CD4-positive, alpha-beta T cell treated with Interleukin-12 subunit alpha and Interleukin-12 subunit beta, for 1 hour (primary cell): ENCODE data around the gene DAPL1.
"Not testable (repeated sequence)": the region's sequence is repeated elsewhere in the genome, so short reads cannot be mapped to it uniquely, and the experiment has no call there.

Experiments
- DNase-seq: peaks from one replicate; pipeline ENCODE4 v3.0.0-alpha.2; 2020

DAPL1 gene

DNA sequence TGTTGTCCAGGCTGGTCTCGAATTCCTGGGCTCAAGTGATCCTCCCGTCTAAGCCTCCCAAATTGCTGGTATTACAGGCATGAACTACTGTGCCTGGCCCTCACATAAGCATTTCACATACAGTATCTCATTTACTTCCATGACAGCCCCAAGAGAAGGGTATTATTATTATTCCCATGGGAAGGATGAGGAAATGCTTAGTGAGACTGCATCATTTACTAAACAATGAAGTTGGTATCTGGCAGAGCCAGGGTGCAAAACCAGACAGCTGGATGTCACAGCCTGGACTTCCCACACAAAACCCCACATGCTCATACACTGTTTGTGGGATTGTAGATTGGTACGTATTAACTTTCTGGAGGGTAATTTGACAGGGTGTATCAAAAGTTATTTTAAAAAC, 29.9 kb downstream of the DAPL1 start:
- no peak for DNase-seq

- no peak for DNase-seq
Measured at GRCh38 chr2:158826965-158827364, 31.8 kb downstream of the DAPL1 start.

DNA sequence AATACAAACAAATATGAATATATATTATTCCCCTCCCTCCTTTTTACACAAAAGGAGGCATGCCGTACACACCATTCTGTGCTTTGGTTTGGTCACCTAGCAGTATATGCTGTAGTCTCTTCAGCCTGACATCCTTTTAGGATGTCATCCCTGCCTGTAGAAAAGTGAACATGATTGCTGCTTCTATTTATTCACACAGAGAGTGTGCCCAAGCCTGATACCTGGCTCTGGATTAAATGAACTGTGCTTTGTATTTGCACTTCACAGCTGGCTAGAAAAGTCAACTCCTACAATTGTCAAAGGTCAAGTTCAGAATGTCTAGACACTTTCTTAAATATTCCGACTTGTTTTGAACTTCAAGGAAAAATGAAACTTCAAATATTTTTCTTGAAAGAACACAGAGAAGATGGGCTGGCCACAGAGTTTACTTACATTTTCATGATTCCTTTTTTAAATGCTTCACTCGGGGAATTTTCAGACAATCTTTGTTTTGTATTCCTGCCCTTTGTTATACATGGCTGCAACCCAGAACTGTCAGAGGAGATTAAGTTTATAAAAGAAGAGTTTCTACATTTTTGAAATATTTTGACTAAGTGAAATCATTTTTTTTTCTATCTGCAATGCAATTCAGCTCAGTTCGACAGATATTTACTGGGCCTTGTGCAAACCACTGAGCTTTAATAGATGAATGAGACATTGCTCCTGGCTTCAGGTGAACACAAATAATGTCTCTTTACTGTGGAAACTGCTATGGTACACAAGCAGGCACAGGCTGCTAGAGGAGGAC, 33.5 kb downstream of the DAPL1 start:
- DNase-seq: no peak

DNA sequence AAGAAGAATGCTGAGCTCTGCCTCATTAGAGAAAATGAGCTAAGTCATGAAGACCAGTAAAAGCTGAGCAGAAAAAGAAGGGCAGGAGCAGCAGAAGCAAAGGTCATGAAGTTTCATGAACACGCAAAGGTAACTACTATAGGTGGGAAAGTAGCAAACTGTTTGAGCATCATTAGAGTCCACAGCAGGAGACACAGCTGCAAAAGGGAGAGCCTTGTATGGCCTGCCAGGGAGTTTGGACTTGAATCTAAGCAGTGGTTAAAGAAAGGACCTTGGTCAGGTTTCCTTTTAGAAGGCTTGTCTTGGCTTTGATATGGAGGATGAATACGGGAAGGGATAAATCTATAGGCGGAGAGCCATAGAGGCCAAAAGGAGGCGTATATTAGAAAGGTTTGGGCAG, 34.0 kb downstream of the DAPL1 start:
- no peak for DNase-seq

DNA sequence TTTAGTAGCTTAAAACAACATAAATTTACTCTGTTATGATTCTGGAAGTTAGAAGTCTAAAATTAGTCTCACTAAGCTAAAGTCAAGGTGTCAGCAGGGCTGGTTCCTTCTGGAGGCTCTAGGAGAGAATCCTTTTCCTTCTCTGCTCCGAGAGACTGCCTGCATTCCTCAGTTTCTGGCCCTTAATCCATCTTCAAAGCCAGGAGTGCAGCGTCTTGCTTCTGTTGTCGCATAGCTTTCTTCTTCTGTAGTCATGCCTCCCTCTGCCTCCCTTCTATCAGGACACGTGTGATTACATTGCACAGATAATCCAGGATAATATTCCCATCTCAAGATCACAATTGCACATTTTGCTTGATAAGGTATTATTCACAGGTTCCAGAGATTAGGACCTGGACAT, 35.1 kb downstream of the DAPL1 start:
- DNase-seq: no peak

DNA sequence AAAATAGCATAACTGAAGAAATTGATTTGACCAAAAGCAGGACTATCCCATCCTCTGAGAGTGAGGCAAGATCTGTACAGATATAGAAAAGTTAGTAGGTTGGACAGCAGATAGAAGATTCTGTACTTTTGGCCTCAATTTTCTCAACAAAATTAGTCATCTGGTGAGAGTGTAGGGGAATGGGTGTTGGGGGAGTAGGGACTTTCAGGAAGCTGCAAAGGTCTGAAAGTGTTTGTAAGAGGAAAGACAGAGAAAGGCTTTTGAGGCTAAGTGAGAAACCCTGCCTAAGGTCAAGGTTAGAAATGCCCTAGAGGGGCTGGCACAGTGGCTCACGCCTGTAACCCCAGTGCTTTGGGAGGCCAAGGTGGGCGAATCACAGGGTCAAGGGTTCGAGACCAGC, 40.3 kb downstream of the DAPL1 start:
- DNase-seq: no peak

- no peak for DNase-seq
Measured at GRCh38 chr2:158837645-158838044, 42.5 kb downstream of the DAPL1 start.

DNA sequence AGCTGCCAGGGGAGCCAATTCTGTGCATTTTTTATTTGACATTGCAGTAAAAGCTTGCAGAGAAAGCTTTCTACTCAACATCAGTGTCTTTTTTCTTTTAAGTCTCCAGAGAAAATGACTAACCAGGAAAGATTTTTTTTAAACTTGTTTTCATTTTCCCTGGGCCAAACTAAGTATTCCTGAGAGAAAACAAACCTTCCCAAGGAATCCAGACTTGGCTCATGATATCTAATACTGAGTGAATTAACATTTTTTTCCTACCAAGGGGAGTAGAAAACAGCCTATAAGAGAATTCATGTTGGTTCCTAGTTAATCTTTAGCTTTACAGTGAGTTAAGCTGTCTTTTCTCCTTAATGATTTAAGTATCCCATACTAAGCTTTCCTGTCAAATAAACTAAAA, 46.7 kb downstream of the DAPL1 start:
- no peak for DNase-seq

DNA sequence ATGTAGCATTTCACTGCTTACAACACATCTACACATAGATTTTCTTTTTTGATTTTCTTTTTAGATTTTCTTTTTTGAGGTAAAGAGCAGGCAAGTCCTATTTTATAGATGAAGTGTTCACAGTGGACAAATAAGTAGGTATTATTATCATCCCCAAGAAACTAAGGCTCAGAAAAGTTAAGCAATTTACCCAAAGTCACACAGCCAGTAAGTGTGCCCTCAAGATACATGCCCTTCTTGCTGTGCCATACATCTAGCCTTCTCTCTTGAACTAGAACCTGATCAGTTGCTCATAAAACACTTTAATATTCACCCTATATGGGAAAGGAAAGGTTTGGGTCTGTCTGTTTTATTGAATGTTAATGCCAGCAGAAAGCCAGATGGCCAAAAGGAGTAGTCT, 50.3 kb downstream of the DAPL1 start:
- DNase-seq: no peak

- no peak for DNase-seq
Measured at GRCh38 chr2:158845859-158846258, 50.7 kb downstream of the DAPL1 start.

- DNase-seq: not testable (repeated sequence)
Measured at GRCh38 chr2:158847526-158847925, 52.4 kb downstream of the DAPL1 start.

DNA sequence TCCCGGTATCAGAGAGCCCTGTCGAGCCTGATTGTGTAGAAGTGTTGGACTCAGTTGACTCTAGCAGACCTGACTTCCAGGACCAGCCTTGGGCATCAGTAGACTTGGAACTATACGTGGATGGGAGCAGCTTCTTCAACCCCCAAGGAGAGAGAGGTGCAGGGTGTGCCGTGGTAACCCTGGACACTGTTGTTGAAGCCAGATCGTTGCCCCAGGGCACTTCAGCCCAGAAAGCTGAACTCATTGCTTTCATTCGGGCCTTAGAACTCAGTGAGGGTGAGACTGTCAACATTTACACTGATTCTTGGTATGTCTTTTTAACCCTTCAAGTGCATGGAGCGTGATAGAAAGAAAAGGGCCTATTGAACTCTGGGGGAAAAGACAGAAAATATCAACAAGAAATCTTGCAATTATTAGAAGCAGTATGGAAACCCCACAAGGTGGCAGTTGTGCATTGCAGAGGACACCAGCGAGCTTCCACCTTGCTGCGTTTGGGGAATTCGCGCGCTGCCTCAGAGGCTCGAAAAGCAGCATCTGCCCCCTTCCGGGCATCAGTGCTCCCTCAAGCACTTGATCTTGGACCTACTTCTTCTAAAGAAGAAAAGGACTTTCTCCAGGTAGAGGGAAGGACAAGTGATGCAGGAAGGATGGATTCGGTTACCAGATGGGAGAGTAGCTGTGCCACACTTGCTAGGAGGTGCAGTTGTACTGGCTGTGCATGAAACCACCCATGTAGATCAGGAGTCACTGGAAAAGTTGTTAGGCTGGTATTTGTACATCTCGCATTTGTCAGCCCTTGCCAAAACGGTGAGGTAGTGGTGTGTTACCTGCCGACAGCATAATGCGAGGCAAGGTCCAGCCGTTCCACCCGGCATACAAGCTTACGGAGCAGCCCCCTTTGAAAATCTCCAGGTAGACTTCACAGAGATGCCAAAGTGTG, 53.2 kb downstream of the DAPL1 start:
- DNase-seq: not testable (repeated sequence)

DNA sequence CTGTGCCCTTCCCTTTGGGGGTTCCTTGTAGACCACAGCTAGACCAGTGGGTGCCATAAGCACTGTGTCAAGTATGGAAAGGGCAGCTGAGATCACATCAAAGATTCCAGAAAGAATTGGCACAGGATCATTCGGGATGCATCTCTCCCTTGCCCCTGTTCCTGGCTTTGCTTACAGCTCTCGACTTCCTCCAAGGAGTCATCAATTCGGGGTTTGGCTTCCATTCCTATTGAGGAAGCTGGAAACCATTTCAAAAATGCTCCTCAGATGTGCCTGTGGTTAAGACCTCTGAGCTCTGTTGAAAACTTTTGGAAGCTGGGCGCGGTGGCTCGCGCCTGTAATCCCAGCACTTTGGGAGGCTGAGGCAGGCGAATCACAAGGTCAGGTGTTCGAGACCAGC, 65.1 kb downstream of the DAPL1 start:
- DNase-seq: not testable (repeated sequence)

DNA sequence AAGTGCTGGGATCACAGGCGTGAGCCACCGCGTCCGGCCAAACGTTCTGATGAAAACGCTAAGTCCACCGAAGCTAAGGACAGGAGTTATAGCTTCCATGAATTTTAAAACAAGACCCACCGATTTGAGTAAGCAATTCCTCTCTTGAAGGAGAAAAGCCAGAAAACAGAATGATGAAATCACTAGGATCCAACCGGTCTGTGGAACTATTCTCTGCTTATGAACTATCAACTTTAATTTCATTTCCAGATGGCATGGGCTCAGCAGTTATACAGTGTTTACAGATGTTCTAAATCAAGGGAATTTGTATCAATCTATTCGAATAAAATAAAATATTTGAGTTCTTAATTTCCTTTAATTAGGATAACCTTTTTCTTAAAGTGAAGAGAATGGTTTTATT, 66.5 kb downstream of the DAPL1 start:
- not testable (repeated sequence) for DNase-seq

DNA sequence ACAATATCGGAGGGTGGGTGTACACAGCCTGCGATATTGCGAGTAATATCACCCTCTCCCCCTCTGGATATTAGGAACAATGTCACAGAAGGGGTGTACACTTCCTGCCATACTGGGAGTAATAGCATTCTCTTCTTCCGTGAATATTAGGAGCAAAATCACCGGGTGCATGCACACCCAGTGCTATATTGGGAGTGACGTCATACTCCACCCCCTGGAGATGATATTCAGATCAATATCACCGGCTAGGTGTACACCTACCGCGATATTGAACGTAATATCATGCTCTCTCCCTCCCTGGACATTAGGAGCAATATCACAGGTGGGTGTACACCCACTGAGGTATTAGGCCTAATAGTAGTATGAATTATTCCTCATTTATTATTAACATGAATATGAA, 70.4 kb downstream of the DAPL1 start:
- not testable (repeated sequence) for DNase-seq
